HG03439 (cell line): ENCODE data around the gene KRTAP5-9.
"Not testable (repeated sequence)": the region's sequence is repeated elsewhere in the genome, so short reads cannot be mapped to it uniquely, and the experiment has no call there.

Experiments used
- ATAC-seq: cut with Tn5 transposase; IDR thresholded peaks from one replicate; pipeline ENCODE4 v1.9.1; 2021; ENCODE audit warnings: mild to moderate bottlenecking, moderate library complexity; ENCODE audit not compliant: unreplicated experiment

Gene KRTAP5-9

DNA sequence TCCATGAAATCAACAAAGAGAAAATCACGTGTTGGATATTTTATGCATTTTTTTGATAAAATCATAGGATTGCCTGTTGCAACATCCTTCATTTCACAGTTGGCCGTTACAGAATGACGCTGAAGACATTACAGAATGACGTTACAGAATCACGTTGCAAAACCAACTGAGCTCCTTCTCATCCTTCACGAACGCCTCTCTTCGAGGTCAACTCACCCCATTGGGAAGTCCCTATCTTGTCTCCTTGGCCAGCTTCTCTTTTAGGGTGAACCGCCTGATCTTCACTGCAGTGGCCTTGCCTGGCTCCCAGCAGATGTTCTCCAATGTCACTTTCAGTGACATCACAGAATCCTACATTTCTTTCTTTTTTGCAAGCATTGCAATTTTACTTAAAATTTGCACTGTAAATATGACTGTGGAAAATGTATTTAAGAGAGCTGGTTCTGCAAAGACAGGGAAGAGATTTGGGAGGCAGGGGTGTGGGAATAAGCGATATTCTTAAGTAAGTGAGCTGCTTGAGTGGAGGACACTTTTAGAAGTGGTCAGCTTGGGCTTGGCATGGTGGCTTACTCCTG lies 16.1 kb upstream of the KRTAP5-9 start:
- no peak for ATAC-seq

DNA sequence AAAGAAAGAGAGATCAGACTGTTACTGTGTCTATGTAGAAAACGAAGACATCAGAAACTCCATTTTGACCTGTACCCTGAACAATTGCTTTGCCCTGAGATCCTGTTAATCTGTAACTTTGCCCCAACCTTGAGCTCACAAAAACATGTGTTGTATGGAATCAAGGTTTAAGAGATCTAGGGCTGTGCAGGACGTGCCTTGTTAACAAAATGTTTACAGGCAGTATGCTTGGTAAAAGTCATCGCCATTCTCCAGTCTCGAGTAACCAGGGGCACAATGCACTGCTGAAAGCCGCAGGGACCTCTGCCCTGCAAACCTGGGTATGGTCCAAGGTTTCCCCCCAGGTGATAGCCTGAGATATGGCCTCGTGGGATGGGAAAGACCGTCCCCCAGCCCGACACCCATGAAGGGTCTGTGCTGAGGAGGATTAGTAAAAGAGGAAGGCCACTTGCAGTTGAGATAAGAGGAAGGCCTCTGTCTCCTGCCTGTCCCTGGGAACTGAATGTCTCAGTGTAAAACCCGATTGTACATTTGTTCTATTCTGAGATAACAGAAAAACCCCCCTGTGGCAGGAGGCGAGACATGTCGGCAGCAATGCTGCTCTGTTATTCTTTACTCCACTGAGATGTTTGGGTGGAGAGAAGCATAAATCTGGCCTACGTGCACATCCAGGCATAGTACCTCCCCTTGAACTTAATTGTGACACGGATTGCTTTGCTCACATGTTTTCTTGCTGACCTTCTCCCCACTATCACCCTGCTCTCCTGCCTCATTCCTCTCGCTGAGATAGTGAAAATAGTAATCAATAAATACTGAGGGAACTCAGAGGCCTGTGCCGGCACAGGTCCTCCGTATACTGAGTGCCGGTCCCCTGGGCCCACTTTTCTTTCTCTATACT lies 13.3 kb upstream of the KRTAP5-9 start:
- ATAC-seq: not testable (repeated sequence)

DNA sequence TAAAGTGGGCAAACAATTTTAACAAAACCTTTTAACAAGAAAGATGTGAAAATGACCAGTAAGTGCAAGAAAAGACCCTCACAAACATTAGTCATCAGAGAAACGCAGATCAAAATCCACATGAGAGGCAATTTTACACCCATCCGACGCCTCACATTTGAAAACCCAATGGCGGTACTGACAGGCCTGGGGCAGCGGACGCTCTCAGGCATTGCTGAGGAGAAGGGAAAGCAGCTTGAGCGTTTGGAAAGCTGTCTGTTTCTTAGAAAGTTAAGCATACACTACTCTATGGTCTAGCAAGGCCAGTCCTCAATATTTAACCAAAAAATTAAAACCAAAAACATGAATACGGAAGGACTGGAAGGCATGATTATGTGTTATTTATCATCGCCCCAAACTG lies 12.4 kb upstream of the KRTAP5-9 start:
- no peak for ATAC-seq

DNA sequence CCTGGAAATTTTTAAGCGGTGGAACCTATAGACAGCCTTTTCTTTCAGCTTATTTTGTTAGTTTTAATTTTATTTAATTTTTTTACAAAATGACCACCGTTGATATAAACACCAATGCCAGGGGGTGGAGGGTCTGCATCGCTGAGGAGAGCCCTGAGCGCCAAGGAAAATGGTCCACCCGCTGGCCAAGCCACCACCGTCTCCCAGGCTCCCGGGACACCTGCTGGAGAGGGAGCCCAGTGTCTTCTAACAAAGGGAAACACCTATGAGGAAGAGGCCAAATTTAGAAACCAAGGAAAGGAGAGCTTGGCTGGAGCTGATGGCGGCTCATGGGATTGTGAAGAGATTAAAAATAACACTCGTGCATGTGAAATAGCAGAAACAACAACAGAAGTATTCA lies 10.7 kb upstream of the KRTAP5-9 start:
- no peak for ATAC-seq

DNA sequence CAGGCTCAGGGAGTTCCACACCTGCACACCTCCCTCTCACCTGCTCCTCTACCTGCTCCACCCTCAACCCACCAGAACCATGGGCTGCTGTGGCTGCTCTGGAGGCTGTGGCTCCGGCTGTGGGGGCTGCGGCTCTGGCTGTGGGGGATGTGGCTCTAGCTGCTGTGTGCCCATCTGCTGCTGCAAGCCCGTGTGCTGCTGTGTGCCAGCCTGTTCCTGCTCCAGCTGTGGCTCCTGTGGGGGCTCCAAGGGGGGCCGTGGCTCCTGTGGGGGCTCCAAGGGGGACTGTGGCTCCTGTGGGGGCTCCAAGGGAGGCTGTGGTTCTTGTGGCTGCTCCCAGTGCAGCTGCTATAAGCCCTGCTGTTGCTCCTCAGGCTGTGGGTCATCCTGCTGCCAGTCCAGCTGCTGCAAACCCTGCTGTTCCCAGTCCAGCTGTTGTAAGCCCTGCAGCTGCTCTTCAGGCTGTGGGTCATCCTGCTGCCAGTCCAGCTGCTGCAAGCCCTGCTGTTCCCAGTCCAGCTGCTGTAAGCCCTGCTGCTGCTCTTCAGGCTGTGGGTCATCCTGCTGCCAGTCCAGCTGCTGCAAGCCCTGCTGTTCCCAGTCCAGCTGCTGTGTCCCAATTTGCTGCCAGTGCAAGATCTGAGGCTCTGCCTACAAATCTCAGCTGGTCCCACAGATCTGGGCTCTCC lies 10.1 kb upstream of the KRTAP5-9 start, which contains the start of gene KRTAP5-8:
KRTAP5-8 (plus strand) TSS at position 49 of the 689 bp plus-strand sequence; CDS start at position 80, 31 bp downstream.
- ATAC-seq: not testable (repeated sequence)

DNA sequence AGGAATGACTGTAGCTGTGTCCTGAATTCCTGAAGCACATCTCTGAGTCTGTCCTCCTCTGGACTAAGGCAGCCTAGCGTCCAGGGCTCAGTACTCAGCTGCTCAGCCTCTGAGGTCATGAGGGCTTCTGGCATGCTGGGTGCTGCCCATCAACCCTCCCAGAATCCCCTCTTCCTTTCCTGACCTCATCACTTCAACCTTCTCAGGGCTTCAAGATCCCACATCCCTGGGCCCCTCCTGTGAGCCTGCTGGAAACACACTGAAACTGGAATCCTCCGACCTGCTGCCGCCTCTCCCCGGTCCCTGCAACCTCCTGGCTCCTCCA lies 9.6 kb upstream of the KRTAP5-9 start:
- ATAC-seq: no peak

DNA sequence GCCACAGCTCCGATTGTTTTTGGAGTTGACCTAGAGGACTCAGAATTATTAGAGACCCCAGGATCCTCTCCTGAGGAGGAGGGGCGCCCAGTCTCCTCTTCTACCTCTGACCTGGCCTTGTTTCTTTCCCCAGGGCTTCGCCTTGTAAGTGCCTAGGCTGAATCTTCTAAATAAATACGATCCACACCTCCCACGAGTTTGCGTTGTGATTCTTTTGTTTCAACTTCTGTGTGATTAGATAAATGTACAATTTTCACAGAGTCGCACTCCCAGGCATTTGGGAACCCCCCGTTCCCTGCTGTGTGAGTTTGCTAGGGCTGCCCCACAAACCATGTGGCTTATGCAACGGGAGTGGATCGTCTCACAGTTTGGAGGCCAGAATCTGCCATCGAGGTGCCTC lies 9.2 kb upstream of the KRTAP5-9 start:
- ATAC-seq: no peak

DNA sequence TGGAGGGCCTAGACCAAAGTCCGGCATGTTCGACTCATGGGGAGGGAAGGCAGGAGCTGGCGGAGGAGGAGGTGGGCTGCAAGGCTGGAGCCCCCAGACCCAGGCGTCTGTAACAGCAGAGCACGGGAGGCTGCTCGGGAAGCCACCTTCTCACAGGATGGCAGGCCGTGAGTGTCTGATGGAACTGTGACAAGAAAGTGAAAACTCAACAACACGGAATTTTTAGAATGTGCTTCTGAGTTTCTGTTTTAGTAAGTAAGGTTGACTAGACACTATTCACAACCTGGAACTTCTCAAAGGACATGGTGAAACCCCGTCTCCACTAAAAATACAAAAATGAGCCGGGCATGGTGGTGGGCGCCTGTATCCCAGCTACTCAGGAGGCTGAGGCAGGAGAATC lies 8.2 kb upstream of the KRTAP5-9 start:
- not testable (repeated sequence) for ATAC-seq

DNA sequence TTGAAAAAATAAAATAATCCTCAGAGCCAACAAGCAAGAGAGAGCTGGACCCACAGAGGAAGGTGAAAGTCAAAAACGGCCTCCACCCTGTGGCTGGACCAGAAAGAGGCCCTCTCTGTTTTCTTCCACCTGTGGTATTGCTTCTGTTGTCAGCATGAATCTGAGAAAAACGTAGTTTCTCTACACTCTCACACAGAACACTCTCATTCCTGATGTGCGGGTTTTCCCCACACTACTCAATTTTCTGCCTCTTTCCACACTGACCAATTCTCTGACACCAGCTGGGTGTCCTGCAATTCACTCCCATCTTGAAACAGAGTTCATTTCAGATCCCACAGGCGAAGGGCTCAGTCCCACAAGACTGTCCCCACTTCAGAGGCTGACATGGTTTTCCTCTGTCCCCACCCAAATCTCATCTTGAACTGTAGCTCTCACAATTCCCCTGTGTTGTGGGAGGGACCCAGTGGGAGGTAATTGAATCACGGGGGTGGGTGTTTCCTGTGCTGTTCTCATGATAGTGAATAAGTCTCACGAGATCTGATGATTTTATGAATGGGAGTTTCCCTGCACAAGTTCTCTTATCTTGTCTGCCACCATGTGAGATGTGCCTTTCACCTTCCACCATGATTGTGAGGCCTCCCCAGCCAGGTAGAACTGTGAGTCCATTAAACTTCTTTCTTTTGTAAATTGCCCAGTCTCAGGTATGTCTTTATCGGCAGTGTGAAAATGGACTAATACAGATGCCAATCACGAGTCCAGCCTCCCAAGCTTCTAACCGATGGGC lies 7.5 kb upstream of the KRTAP5-9 start:
- ATAC-seq: not testable (repeated sequence)

DNA sequence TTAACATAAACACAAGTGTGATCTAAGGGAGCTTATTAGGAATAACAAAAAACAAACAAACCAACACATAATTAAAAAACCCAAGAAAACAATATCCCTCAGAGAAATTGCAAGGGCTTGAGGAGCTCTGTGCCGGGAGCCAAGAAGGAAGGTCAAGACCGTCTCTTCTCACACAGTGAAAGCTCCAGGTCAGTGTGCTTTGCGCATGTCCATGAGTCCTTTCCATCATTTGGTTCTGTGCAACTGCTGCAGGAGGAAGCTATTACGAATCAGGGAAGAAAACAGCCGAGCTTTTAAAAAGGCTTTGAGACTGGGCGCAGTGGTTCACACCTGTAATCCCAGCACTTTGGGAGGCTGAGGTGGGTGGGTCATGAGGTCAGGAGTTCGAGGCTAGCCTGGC lies 5.8 kb upstream of the KRTAP5-9 start:
- no peak for ATAC-seq

DNA sequence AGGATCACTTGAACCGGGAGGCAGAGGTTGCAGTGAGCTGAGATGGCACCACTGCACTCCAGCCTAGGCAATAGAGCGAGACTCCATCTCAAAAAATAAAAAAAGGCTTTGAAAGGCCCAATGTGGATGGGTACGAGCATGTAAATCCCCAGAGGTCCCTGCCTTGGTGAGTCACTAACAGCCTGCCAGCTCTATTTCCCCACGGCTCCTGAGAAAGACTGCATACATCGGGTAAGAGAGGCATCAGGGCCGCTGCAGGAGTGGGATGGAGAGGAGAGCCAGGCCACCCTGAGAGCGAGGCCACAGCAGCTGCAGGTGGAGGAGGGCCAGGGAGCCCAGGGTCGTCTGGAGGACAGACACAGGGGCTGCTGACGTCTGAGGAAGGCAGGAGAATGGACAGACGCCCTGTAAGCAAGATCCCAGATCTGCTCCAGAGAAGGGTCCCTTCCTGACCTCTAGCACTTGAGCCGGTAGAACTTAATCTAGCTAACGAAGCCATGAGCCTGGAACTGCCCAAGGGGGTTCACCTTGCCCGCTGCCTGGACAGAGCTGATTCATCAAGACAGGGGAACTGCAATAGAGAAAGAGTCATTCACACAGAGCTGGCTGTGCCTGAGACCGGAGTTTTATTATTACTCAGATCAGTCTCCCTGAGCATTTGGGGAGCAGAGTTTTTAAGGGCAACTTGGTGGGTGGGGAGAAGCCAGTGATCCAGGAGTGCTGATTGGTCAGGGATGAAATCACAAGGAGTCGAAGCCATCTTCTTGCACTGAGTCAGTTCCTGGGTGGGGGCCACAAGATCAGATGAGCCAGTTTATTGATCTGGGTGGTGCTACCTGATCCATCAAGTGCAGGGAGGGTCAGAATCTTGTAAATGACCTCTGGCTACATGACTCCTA lies 5.1 kb upstream of the KRTAP5-9 start:
- no peak for ATAC-seq

DNA sequence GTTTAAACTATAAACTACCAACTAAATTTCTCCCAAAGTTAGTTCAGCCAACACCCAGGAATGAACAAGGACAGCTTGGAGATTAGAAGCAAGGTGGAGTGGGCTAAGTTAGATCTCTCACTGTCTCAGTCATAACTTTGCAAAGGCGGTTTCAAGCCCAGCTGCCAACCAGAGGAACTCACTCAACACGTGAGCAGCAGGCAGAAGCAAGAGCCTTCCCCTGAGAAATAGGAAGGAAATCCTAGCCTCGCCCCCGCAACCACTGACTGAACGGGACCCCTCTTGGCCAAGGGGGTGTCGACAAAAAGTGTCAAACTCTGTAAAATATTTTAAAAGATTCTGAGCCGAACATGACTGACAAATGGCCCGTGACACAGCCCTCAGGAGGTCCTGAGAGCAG lies 4.4 kb upstream of the KRTAP5-9 start:
- no peak for ATAC-seq

DNA sequence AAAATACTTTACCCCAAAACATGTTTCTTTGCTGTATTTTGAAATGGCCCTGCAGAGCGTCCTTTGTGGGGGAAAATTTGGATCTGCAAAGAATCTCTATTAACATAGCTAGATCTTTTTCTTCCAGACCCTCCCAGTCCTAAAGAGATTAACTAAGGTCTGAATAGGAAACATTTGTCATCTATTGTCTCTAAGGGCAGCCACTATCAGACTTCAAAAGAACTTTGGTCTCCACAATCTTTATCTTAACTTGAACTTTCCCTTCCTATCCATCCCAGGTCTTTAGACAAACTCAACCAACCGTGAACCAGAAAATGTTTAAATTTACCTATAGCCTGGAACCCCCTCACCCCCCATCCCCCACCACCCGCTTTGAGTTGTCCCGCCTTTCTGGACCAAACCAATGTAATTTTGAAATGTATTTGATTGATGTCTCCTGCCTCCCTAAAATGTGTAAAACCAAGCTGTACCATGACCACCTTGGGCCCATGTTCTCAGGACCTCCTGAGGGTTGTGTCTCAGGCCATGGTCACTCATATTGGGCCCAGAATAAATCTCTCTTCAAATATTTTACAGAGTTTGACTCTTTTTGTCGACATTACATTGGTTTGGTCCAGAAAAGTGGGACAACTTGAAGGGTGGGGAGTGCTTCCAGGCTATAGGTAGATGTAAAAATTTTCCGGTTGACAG lies 3.5 kb upstream of the KRTAP5-9 start:
- ATAC-seq: no peak

DNA sequence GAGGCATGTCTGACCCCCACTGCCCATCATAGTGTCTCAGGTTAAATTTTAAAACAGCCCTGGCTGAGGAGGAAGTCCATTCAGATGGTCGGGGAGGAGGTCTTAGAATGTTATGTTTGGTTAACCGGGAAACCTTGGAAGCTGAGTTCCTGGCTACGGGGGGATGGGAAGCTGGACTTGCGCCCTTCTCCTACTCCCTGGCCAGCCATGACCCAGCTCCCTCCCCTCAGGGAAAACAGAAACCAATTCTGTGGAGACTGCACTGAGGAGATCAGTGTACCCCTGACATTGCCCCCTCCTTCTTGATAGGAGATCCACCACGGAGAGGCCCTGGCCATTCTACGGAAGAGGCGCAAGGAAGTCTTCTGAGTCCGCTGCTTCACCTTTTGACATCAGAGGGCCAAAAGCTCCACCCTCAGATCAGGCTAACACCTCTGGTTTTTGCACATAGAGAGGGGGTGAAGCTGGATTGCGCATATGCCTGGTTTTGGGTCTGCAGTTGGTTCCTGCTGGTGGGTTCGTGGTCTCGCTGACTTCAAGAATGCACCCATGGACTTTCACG lies 2.7 kb upstream of the KRTAP5-9 start:
- no peak for ATAC-seq

DNA sequence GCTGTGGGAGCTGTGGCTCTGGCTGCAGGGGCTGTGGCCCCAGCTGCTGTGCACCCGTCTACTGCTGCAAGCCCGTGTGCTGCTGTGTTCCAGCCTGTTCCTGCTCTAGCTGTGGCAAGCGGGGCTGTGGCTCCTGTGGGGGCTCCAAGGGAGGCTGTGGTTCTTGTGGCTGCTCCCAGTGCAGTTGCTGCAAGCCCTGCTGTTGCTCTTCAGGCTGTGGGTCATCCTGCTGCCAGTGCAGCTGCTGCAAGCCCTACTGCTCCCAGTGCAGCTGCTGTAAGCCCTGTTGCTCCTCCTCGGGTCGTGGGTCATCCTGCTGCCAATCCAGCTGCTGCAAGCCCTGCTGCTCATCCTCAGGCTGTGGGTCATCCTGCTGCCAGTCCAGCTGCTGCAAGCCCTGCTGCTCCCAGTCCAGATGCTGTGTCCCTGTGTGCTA lies 514 bp downstream of the KRTAP5-9 start:
- no peak for ATAC-seq

DNA sequence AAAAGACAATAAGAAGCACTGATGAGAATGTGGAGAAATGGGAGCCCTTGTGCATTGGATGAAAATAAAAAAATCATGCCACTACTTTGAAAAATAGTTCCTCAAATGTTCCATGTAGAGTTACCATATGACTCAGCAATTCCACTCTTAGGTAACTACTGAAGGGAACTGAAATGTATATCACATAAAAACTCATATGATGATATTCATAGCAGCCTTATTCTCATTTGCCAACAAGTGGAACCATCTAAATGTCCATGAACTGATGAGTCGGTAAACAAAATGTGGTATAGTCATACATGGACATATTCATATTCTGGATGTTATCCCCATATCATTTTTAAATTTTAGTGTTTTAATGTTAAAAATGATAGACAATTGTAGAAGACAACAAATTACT lies 3.5 kb downstream of the KRTAP5-9 start:
- no peak for ATAC-seq

DNA sequence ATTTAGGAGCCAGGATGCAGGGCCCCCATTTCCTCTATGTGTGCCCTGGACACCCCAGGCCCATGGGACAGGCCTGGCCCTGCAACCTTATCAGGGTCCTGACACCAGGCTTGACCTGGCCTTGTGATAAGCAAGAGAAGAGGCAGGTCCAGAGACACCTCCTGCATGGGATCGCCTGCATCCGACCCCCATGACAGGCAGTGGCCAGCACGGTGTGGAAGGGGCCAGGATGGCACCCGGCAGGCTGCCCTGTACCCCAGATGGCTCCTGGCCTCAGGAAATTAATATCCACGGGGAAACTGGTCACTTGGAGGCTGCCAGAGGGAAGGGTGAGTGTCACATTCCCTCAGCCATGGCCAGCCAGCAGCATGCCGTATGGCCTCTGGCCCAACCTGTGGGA lies 6.8 kb downstream of the KRTAP5-9 start:
- ATAC-seq: no peak

DNA sequence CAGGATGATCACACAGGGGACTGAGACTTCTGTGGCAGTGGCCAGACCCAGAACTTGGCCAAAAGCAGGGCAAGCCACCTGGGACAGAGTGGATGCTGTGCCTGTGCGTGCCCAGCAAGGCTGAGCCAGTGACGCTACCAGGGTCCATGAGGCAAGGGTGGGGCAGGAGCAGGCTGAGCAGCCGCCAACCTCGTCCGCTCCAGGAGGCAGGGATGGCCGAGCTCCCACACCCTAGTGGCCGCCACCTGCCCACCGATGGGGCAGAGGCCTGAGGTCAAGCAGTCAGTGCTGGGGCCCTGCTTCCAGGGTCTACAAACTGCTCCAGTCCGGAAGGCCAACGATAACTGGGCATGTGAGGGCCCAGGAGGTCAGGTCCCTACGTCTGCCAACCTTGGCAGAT lies 7.3 kb downstream of the KRTAP5-9 start:
- ATAC-seq: no peak

DNA sequence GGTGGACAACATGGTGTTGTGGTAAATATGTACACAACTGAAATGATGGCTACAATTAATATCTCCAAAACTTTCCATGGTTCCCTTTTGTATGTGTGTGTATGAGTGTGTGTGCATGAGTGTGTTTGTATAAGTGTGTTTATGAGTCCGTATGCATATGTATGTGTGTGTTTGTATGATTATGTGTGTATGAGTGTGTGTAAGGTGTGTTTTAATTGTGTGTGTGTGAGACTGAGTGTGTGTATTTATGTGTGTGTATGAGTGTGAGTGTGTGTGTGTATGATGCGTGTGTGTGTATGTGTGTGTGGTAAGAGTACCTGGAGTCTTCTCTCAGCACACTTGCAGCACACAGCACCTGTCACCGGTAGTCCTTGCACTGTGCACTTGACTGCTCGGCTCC lies 7.8 kb downstream of the KRTAP5-9 start:
- ATAC-seq: no peak
